ENCODE results near the gene PADI6.
"Not testable (repeated sequence)": the region's sequence is repeated elsewhere in the genome, so short reads cannot be mapped to it uniquely, and the experiment has no call there.

Gene PADI6

GRCh38 chr1:17371896-17372295 lies at the start of gene PADI6:
TSS of gene PADI6 (plus strand) at chr1:17372196. CDS start at chr1:17372246, 50 bp downstream.
- DNase-seq: no peak

DNA sequence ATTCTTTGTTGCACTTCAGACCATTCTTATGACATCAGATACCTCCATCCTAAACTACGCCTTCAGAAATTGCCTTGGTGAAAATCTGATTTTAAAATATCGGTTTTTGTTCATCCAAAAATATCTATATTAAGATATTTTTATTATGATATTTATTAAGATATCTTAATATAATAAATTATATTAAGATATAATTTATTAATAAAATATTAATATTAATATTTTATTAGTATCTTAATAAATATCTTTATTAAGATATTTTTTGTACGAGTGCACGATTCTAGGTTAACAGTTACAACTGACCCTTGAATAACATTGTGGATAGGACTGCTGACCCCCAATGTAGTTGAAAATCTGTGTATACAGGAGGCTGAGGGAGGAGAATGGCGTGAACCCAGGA lies 43.1 kb upstream of the PADI6 start:
- no peak for DNase-seq

DNA sequence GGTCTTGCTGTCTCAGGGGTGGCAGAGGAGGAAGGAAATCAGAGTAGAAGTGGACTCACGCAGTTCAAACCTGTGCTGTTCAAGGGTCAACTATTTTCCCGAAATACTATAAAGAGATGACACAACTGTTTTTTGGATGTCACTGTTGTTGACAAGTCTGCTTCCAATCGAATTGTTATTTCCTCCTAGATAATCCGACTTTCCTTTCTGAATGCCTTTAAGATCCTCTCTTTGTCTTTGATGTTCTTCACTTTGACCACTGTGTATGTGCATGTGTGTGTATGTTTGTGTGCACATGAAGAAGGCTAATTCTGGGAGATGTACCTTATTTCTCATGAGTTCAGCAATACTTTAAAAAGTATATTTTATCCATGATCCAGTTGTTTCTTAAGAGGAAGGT lies 42.4 kb upstream of the PADI6 start:
- no peak for DNase-seq

DNA sequence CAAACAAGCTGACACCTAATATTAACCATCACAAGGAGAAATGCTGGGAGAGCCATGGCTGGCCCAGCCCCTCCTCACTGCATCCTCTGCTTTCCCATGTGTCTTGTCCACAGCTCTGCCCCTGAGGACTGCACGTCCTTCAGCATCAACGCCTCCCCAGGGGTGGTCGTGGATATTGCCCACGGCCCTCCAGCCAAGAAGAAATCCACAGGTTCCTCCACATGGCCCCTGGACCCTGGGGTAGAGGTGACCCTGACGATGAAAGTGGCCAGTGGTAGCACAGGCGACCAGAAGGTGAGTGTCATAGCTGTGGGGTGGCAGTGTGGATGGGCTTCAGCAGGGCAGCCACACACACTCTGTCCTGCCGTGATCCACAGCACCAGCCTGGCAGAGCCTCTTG lies 41.1 kb upstream of the PADI6 start:
- no peak for DNase-seq

DNA sequence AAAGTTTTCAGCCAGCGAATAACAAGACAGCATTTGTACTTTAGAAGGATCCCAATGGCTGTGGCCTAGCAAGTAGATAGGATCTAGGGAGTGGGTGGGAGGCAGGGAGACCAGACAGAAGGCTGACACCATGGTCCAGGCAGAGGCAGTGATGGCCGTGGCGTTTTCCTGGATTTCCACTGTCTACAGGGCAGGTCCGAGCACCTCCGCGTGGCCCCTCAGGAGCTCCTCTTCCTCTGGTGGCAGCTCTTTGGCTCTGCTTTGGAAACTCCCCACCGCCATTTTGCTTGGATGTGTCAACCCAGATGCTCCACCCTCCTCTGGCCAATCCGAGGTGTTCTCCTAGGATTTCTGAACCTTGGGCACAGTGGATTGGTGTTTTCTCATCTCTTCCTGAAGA lies 38.9 kb upstream of the PADI6 start:
- no peak for DNase-seq

DNA sequence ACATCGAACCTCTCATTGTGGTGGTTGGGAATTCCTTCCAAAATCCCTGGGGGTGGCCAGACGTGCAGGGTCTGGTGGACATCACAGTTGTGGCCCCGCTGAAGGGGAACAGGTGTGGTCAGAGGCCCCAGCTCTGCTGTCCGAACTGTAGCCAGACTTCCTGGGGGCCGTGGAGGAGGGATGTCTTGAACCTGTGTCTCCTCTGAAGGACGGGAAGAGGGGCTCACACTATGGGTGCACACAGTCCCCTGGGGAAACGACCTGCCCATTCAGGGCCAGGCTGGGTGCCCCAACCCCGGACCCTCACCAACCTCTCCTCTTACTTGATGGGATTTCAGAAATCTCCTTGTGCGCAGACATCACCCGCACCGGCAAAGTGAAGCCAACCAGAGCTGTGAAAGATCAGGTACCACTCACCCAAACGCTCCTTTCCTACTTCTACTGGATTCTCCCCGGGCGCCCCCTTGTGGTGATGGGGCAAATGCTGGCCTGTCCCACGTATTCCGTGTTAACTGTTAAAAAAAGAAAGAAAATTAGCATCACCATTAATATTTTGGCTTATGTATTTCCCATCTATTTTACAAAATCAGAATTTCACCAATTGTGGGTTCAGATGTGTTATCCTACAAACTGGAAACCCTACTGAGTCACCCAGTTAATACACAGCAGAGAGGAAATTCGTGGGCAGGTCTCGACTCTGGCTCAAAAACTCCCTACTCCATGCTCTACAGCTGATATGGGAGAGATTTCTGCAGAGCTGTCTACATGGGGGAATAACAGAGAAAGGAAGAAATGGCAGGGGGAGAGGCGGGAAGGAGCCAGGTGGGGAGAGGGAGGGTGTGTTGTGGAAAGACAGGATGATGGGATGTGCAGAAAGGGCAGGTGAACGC lies 35.9 kb upstream of the PADI6 start:
- DNase-seq: peak; percentile 66

- no peak for DNase-seq
Observed at GRCh38 chr1:17338706-17339493, 33.1 kb upstream of the PADI6 start.

GRCh38 chr1:17339521-17339920 lies 32.5 kb upstream of the PADI6 start:
- no peak for DNase-seq

DNA sequence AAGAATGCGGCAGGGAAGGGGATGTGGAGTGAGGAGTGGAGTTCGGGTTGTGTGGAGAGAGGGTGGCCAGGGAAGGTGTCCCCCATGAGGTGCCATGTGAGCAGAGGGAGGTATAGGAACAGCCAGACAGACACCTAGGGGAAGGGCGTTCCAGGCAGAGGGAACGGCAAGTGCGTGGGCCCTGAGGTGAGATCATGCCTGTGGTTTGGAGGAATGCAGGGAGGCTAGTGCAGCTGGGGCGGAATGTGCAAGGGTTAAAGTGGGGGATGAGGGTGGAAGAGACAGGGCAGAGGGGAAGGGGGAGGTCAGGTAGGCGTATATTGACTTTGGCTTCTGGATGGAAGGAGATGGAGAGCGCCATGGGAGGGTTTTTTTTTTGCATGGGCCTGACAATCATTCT lies 31.6 kb upstream of the PADI6 start:
- DNase-seq: no peak

- no peak for DNase-seq
Observed at GRCh38 chr1:17342014-17342441, 30.0 kb upstream of the PADI6 start.

DNA sequence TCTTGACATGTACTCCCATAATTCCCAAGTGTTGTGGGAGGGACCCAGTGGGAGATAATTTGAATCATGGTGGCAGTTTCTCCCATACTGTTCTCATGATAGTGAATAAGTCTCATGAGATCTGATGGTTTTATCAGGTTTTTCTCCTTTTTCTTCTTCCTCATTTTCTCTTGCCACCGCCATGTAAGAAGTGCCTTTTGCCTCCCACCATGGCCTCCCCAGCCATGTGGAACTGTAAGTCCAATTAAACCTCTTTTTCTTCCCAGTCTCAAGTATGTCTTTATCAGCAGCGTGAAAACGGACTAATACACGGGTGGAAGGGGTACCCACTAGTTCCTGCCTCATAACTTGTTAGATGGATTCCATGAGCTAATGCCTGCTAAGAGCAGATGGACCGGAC lies 26.5 kb upstream of the PADI6 start:
- DNase-seq: not testable (repeated sequence)

GRCh38 chr1:17346046-17346789 lies 25.8 kb upstream of the PADI6 start:
- DNase-seq: no peak

DNA sequence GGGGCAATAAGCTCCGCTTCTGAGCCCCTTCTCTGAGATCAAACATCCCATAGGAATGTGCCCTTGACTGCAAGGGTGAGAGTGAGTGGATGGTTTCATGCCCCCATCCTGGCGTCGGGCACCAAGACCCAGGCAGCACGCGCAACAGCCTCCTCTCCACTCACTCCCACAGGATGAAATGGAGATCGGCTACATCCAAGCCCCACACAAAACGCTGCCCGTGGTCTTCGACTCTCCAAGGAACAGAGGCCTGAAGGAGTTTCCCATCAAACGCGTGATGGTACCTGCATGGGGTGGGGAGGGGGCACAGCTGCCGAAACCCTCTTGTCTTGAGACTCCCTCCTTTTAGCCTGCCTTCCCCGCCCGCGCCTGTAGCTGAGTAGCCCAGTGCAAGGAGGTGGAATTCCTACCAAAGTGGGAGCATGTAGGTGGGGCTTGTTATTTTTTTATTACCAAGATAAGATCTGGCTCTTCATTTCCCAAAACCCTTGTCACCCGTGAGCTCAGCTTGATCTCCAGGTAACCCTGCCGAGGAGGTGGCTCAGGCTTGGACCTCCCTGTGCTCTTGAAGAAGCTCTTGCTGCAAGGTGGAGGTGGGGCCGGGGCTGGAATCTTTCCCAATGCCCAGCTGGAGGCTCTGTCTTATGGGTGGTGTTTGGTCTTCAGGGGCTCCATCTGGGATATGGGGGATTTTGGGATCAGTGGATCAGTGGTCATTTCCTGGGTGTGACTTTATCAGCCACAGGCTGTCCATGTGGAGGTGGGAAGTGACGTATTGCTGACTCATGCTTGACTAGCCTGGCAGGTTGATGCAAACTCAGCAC lies 24.0 kb upstream of the PADI6 start:
- no peak for DNase-seq

GRCh38 chr1:17348593-17349234 lies 23.3 kb upstream of the PADI6 start:
- no peak for DNase-seq

GRCh38 chr1:17350083-17350482 lies 21.9 kb upstream of the PADI6 start:
- DNase-seq: no peak

DNA sequence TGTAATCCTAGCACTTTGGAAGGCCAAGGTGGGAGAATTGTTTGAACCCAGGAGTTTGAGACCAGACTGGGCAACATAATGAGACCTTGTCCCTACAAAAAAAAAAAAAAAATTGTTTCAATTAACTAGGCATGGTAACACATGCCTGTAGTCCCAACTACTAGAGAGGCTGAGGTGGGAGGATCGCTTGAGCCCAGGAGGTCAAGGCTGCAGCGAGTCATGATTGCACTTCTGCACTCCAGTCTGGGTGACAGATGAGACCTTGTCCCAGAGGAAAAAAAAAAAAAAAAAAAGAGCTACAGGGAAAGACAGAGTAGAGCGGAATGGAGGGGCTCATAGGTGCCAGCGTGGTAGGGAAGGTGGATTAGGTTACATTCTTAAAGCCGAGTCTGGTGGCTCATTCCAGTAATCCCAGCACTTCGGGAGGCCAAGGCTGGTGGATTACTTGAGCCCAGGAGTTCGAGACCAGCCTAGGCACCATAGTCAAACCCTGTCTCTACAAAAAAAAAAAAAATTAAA lies 21.0 kb upstream of the PADI6 start:
- DNase-seq: no peak

DNA sequence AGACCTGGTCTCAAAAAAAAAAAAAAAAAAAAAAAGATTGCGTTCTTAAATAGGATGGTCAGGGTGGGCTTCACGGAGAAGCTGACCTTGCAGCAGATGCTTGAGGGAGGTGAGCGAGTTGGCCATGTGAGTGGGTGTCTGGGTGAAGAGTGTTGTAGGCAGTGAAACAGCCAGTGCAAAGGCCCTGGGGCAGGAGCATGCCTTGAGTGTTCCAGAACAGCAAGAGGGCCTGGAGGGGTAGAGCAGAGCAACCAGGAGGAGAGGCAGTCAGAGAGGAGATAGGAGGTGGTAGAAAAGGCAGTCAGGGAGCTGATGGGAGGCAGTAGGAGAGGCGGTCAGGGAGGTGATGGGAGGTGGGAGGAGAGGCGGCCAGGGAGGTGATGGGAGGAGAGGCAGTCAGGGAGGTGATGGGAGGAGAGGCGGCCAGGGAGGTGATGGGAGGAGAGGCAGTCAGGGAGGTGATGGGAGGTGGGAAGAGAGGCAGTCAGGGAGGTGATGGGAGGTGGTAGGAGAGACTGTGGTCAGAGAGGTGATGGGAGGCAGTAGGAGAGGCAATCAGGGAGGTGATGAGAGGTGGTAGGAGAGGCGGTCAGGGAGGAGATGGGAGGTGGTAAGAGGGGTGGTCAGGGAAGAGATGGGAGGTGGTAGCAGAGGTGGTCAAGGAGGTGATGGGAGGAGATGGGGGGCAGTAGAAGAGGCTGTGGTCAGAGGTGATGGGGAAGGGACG lies 20.2 kb upstream of the PADI6 start:
- no peak for DNase-seq

DNA sequence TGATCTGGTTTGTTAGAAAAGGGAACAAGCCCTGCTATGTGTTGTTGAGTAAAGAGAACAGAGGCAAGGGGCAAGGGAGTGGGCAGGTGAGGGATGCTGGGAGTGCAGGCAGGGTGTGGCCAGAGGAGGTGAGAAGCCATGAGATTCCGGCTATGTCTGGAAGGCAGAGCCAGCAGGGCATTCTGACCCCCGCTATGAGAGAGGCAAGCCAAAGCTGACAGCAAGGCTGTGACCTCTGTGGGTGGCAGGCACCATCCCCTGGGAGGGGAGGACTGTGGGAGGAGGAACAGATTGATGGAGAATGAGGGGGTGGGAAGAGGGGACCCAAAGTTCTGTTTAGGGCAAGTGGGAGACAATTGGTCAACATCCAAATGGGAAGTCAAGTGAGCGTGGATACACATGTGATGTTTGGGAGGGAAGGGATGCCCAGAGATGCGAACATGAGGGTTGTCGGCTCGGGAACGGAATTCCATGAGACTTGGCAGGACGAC lies 19.5 kb upstream of the PADI6 start:
- DNase-seq: no peak

DNA sequence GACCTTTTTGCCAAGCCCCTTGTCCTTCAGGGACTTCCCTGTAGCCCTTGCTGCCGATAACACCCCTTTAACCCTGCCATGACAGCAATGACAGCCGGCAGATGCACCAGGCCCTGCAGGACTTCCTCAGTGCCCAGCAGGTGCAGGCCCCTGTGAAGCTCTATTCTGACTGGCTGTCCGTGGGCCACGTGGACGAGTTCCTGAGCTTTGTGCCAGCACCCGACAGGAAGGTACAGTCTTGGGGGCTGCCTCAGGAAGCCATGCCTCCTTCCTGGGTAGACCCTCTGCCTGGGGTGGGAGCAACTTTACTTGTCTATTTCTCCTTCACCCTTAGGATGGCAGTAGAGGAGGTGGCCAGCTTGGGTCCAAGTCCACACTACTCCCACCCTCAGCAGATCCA lies 16.1 kb upstream of the PADI6 start:
- DNase-seq: peak; percentile 24

DNA sequence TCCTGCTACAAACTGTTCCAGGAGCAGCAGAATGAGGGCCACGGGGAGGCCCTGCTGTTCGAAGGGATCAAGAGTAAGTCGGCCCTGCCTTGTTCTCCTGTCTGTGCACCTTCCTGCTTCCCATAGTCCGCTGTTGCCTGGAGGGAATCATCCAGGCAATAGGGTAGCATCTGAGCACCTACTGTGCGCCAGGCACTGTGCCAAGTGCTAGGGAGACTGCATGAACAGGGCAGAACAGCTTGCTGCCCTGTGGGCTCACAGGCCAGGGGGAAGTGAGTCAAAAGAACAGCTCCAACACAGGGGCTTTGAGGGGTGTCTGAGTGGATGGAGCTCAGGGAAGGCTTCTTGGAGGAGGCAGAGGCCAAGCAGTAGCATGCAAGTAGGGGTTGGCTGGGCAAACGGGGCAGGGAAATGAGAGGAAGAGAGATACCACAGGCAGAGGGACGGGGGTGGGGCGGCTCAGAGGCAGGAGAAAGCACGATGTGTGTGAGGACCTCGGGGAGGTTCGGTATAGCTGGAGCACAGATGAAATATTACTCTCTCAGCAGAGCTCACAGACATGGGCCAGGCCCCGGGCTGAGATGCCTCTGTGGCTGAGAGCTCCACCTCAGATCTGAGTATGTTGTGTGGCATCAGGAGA lies 15.5 kb upstream of the PADI6 start:
- DNase-seq: no peak
